ENCODE results near the gene HEPACAM. TPM values are rescaled to one million over a fixed set of nuclear protein-coding genes. Genes with fewer than 3 reads are reported as not detected.

HEPACAM gene
- total and polyA plus RNA-seq, 4 experiments from 2014 or later = not detected

DNA sequence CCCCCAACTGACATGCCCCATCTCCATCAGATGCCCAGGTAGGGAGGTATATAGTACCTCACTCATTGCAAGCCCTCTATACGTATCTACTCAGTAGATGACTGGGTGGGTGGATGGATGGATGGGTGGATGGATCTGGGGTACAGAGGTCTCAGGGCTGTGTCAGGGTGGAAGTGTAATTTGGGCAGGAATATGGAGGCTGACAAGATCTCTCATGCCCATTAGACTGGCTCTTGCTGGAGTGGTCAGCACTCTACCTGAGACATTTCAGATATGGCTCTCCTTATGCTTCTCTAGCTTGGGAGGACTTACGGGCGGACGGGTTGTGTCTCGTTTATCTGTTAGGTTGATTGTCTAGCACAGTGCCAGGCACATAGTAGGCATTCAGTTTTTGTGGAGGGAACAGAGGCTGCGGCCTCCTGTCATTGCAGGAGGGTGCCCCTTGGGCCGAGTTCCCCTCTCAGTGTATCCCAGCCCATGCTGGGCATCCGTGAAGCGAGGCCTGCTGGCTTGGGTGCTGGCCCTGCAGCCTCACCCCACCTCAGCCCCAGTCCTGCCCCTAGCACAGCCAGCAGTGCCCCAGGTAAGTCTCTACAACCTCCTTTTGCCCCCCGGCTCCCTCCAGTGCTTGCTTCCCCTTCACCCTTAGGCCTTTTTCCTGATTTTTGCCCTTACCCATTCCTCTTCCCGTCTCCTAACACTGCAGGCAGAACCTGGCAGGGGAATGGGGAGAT is 56.9 kb downstream of the HEPACAM start:
- Histone ChIP-seq H3K4me3 (ENCODE audit: low read length in 2 of 2) (no peak overlapping the region), H3K9me3 (ENCODE audit: control insufficient read depth in 1 of 2, low read length in 2 of 2) (no peaks in the 10 kb centered on the region), H3K4me1 (ENCODE audit: insufficient read depth, low read length) (peaks cover 13% of the 10 kb centered on the region), H3K27ac (ENCODE audit: low read depth, low read length) (no peak overlapping the region), H3K36me3 (ENCODE audit: insufficient read depth, low read length) (no peaks in the 10 kb centered on the region), H3K27me3 (ENCODE audit: insufficient read depth, low read length) (no peaks in the 10 kb centered on the region)
- no peaks in the 10 kb centered on the region for H3K9me3 Mint-ChIP-seq
- H3K36me3 Mint-ChIP-seq = no peaks in the 10 kb centered on the region
- peak overlapping the region in 2 of 8 donors; percentile 11 to 26 for H3K4me3 Mint-ChIP-seq
- peaks cover 8 to 10% of the 10 kb centered on the region in 2 donors for H3K27me3 Mint-ChIP-seq
- intact Hi-C loops (cut with micrococcal nuclease) = loop anchor here (5.0 kb wide), 1 partner anchor 1008 kb away; the partner anchor contains the start of gene HYLS1
- CTCF ChIA-PET (ENCODE audit: partially characterized antibody) = interaction anchor here (0.5 to 1.3 kb wide), 3 partner anchors 9 to 255 kb away, joined by 4 to 5 read pairs (median 4); no protein-coding TSS in a partner anchor
- H3K27ac Mint-ChIP-seq = peak overlapping the region in 3 of 7 donors; percentile 52 to 70 (median 62)
- H3K4me1 Mint-ChIP-seq = peaks cover 4 to 29% (median 19%) of the 10 kb centered on the region in 4 donors
- DNase-seq = no peak
- POLR2A ChIA-PET (ENCODE audit: partially characterized antibody) = no interaction called here

DNA sequence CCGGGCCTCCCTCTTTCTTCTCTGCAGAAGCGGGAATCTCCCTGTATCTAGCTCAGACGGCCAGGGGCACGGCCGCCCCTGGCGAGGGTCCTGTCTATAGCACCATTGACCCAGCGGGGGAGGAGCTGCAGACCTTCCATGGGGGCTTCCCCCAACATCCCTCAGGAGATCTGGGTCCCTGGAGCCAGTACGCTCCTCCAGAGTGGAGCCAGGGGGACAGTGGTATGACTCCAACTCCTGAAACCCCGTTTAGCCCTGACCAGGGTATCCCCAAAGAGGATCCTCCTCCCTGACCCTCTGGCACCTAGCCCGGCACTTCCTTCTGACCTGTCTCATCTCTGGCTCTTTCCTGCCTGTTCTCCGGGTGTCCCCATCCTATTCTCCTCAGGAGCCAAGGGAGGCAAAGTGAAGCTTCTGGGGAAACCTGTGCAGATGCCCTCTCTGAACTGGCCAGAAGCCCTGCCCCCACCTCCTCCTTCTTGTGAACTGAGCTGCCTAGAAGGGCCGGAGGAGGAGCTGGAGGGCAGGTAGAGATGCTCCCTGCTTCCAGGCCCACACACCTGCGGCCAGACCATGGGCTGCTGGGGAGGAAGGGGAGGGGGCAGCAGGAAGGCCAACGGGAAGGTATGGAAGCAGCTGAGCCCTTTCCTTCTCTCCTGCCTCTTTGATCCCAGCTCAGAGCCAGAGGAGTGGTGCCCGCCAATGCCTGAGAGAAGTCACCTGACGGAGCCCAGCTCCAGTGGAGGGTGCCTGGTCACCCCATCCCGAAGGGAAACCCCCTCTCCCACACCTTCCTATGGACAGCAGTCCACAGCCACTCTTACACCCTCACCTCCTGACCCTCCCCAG is 57.7 kb downstream of the HEPACAM start:
- Mint-ChIP-seq H3K9me3 (no peaks in the 10 kb centered on the region), H3K36me3 (no peaks in the 10 kb centered on the region), H3K4me3 (peak overlapping the region in 7 of 8 donors; percentile 4 to 91 (median 90)), H3K4me1 (peaks cover 4 to 29% (median 19%) of the 10 kb centered on the region in 4 donors), H3K27me3 (peaks cover 11 to 14% of the 10 kb centered on the region in 2 donors), H3K27ac (peak overlapping the region in 4 of 7 donors; percentile 24 to 80 (median 39))
- Histone ChIP-seq H3K36me3 (ENCODE audit: insufficient read depth, low read length) (no peaks in the 10 kb centered on the region), H3K4me1 (ENCODE audit: insufficient read depth, low read length) (peaks cover 13% of the 10 kb centered on the region), H3K4me3 (ENCODE audit: low read length in 2 of 2) (no peak overlapping the region), H3K27ac (ENCODE audit: low read depth, low read length) (no peak overlapping the region), H3K27me3 (ENCODE audit: insufficient read depth, low read length) (no peaks in the 10 kb centered on the region), H3K9me3 (ENCODE audit: control insufficient read depth in 1 of 2, low read length in 2 of 2) (no peaks in the 10 kb centered on the region)
- intact Hi-C loops (cut with micrococcal nuclease) = loop anchor here (2.0 to 5.0 kb wide), 4 partner anchors 43 to 1009 kb away; partner anchors contain the start of genes HYLS1 and TBRG1
- no peak for DNase-seq
- ChIA-PET CTCF (ENCODE audit: partially characterized antibody) (interaction anchor here (1.2 to 1.3 kb wide), 2 partner anchors 10 to 12 kb away, joined by 4 to 5 read pairs; no protein-coding TSS in a partner anchor), POLR2A (ENCODE audit: partially characterized antibody) (no interaction called here)

DNA sequence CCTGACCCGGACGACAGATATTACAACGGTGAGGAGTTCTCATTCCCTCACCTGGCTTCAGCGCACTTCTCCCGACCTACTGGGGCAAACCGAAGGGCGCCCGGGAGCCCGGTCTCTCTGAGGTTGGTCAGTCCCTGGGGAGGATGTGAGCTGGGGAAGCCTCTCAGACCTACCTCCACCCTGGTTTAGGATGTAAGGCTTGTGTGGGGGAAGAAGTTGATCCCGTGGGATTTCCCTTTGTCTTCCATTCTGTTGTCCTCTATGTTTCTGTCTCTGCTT is 58.3 kb downstream of the HEPACAM start:
- ChIA-PET CTCF (ENCODE audit: partially characterized antibody) (interaction anchor here (1.2 to 1.4 kb wide), 3 partner anchors 11 to 56 kb away, joined by 4 to 5 read pairs (median 5); no protein-coding TSS in a partner anchor), POLR2A (ENCODE audit: partially characterized antibody) (no interaction called here)
- H3K9me3 ChIP-seq (ENCODE audit: control insufficient read depth in 1 of 2, low read length in 2 of 2) = no peaks in the 10 kb centered on the region
- Mint-ChIP-seq H3K36me3 (no peaks in the 10 kb centered on the region), H3K27me3 (peaks cover 17% of the 10 kb centered on the region in 2 donors), H3K4me1 (peaks cover 4 to 29% (median 19%) of the 10 kb centered on the region in 4 donors), H3K9me3 (no peaks in the 10 kb centered on the region), H3K4me3 (peak overlapping the region; percentile 65 to 91 (median 89)), H3K27ac (peak overlapping the region in 4 of 7 donors; percentile 24 to 88 (median 56))
- intact Hi-C loops (cut with micrococcal nuclease) = loop anchor here (2.0 to 5.0 kb wide), 4 partner anchors 43 to 1010 kb away; partner anchors contain the start of genes HYLS1 and TBRG1
- no peaks in the 10 kb centered on the region for H3K36me3 ChIP-seq (ENCODE audit: insufficient read depth, low read length)
- H3K4me3 ChIP-seq (ENCODE audit: low read length in 2 of 2) = no peak overlapping the region
- no peak for DNase-seq
- H3K4me1 ChIP-seq (ENCODE audit: insufficient read depth, low read length) = peaks cover 13% of the 10 kb centered on the region
- H3K27ac ChIP-seq (ENCODE audit: low read depth, low read length) = no peak overlapping the region
- no peaks in the 10 kb centered on the region for H3K27me3 ChIP-seq (ENCODE audit: insufficient read depth, low read length)

DNA sequence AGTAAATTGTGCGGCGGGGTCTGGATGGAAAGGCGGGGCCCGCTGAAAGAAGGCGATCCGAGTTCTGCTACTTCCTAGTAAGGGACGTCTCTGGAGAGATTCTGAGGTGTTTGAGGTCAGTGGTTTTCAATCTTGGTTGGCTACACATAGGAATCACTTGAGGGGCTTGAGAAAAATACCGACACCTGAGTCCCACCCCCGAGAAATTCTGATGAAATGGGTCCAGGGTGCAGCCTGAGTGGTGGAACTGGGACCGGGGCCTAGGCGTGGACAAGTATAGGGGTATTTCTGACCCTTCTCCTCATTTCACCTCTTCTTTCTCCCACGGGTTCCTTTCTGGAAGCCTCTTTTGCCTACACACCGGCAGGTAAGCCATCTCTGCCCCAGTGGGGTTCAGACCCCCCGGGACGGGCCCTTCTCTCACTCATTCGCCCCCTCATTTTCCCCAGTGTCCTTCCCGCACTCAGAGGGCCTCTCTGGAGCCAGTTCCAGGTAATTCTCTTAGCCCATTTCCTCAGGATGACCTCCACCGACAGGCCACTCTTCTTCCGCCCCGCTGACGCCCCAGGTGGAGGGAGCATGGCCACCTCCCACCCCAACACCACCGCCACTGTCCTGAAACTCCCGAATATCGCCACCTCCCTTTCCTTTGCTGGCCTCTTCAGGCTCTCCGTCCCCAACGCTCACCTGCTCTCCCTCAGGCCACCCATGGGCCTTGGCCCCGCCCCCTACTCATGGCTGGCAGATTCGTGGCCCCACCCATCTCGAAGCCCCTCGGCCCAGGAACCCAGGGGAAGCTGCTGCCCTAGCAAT is 58.8 kb downstream of the HEPACAM start:
- H3K27ac ChIP-seq (ENCODE audit: low read depth, low read length) = peak overlapping the region; percentile 53
- no peaks in the 10 kb centered on the region for H3K9me3 Mint-ChIP-seq
- H3K4me3 Mint-ChIP-seq = peak overlapping the region; percentile 86 to 91 (median 90)
- ChIA-PET CTCF (ENCODE audit: partially characterized antibody) (interaction anchor here (0.6 to 2.1 kb wide), 38 partner anchors 10 to 1010 kb away, joined by 3 to 24 read pairs (median 4); partner anchors contain the start of genes HYLS1, ROBO4, SLC37A2 and TBRG1), POLR2A (ENCODE audit: partially characterized antibody) (interaction anchor here (0.6 to 1.5 kb wide), 11 partner anchors 11 to 254 kb away, joined by 3 to 24 read pairs (median 5); partner anchors contain the start of genes CCDC15, ROBO3, TBRG1 and TMEM218)
- intact Hi-C loops (cut with micrococcal nuclease) = loop anchor here (1.0 to 5.0 kb wide), 7 partner anchors 44 to 1010 kb away; partner anchors contain the start of genes CCDC15, HYLS1, MSANTD2 and TBRG1
- peaks cover 18 to 22% of the 10 kb centered on the region in 2 donors for H3K27me3 Mint-ChIP-seq
- DNase-seq = no peak
- peak overlapping the region in 1 of 2 donors; percentile 58 for H3K4me3 ChIP-seq (ENCODE audit: low read length in 2 of 2)
- H3K9me3 ChIP-seq (ENCODE audit: control insufficient read depth in 1 of 2, low read length in 2 of 2) = no peaks in the 10 kb centered on the region
- no peaks in the 10 kb centered on the region for H3K27me3 ChIP-seq (ENCODE audit: insufficient read depth, low read length)
- H3K36me3 Mint-ChIP-seq = no peaks in the 10 kb centered on the region
- H3K4me1 Mint-ChIP-seq = peaks cover 4 to 29% (median 19%) of the 10 kb centered on the region in 4 donors
- peak overlapping the region in 6 of 7 donors; percentile 63 to 96 (median 90) for H3K27ac Mint-ChIP-seq
- H3K36me3 ChIP-seq (ENCODE audit: insufficient read depth, low read length) = no peaks in the 10 kb centered on the region
- peaks cover 13% of the 10 kb centered on the region for H3K4me1 ChIP-seq (ENCODE audit: insufficient read depth, low read length)

DNA sequence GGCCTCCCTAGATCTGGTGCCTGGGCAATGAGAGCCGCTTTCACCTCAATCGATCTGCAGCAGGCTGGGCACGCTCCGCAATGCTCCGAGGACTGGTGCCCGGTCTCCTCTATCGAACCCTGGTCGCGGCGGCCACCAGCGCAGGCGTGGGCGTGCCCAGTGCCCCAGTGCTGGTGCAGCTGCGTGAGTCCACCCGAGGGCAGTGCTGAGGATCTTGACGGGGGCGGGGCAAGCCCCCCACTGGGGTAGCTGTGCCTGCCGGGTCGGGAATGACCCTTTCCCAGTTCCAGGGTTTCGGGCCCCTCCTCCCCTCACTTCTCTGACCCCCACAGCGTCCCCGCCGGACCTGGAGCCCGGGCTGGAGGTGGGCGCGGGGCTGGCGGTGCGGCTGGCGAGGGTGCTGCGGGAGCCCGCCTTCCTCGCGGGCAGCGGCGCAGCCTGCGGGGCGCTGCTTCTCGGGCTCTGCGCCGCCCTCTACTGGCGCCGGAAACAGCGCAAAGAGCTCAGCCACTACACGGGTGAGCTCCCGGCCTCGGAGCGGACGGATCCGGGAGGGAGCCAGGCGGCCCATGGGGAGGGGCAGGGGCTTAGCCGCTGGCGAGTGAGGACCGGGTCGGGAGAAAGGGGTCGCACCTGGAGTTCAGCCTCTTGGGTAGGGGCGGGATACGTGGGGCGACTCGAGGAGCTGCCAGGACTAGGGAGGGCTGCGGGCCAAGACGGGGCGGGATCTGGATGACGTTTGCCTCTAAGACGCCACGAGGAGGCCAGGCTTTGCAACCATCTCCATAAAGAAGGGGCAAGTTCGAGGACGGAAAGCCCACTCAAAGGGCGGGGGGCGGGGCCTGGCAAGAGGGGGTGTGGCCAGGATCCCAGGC is 59.7 kb downstream of the HEPACAM start:
- ChIA-PET CTCF (ENCODE audit: partially characterized antibody) (interaction anchor here (0.6 to 2.1 kb wide), 39 partner anchors 10 to 1011 kb away, joined by 3 to 24 read pairs (median 4); partner anchors contain the start of genes HYLS1, ROBO4, SLC37A2 and TBRG1), POLR2A (ENCODE audit: partially characterized antibody) (interaction anchor here (0.6 to 1.5 kb wide), 12 partner anchors 11 to 253 kb away, joined by 3 to 24 read pairs (median 4); partner anchors contain the start of genes CCDC15, HEPACAM, ROBO3 and TBRG1)
- Mint-ChIP-seq H3K36me3 (no peaks in the 10 kb centered on the region), H3K27ac (peak overlapping the region; percentile 79 to 96 (median 90)), H3K9me3 (no peaks in the 10 kb centered on the region), H3K4me1 (peaks cover 4 to 29% (median 19%) of the 10 kb centered on the region in 4 donors), H3K27me3 (peaks cover 18 to 25% of the 10 kb centered on the region in 2 donors), H3K4me3 (peak overlapping the region; percentile 86 to 91 (median 90))
- intact Hi-C loops (cut with micrococcal nuclease) = loop anchor here (1.0 to 5.0 kb wide), 7 partner anchors 45 to 1011 kb away; partner anchors contain the start of genes CCDC15, HYLS1, MSANTD2 and TBRG1
- H3K27ac ChIP-seq (ENCODE audit: low read depth, low read length) = peak overlapping the region; percentile 53
- no peaks in the 10 kb centered on the region for H3K9me3 ChIP-seq (ENCODE audit: control insufficient read depth in 1 of 2, low read length in 2 of 2)
- peaks cover 13% of the 10 kb centered on the region for H3K4me1 ChIP-seq (ENCODE audit: insufficient read depth, low read length)
- H3K4me3 ChIP-seq (ENCODE audit: low read length in 2 of 2) = peak overlapping the region; percentile 11 to 58
- H3K36me3 ChIP-seq (ENCODE audit: insufficient read depth, low read length) = no peaks in the 10 kb centered on the region
- no peaks in the 10 kb centered on the region for H3K27me3 ChIP-seq (ENCODE audit: insufficient read depth, low read length)
- peak; percentile 77 to 84 (median 79) for DNase-seq

All from CD4-positive, alpha-beta memory T cell (primary cell).